HUES64 (cell line): Measurements from ENCODE around the gene ZDBF2.
"Not testable (repeated sequence)": the region's sequence is repeated elsewhere in the genome, so short reads cannot be mapped to it uniquely, and the experiment has no call there.

Experiments used
- H3K27ac ChIP-seq: 2 replicates; pipeline ENCODE4 v1.7.0; 2013; ENCODE audit warnings: low read depth, low read length, inconsistent platforms
- H3K27me3 ChIP-seq: 2 replicates; pipeline ENCODE4 v1.6.1; 2013; ENCODE audit warnings: mild to moderate bottlenecking, low read length; ENCODE audit not compliant: insufficient read depth
- H3K36me3 ChIP-seq: 2 replicates; pipeline ENCODE4 v1.6.1; 2013; ENCODE audit warnings: mild to moderate bottlenecking, low read length; ENCODE audit not compliant: insufficient read depth
- H3K4me1 ChIP-seq: 2 replicates; pipeline ENCODE4 v1.6.1; 2013; ENCODE audit warnings: mild to moderate bottlenecking, low read length, moderate library complexity; ENCODE audit not compliant: insufficient read depth
- H3K4me3 ChIP-seq: 2 replicates; pipeline ENCODE4 v1.5.1; 2013; ENCODE audit warnings: mild to moderate bottlenecking, low read length, moderate library complexity
- H3K9ac ChIP-seq: 2 replicates; pipeline ENCODE4 v1.6.1; 2013; ENCODE audit warnings: mild to moderate bottlenecking, low read depth, low read length
- H3K9me3 ChIP-seq: 2 replicates; pipeline ENCODE4 v1.6.1; 2013; ENCODE audit warnings: low read depth, low read length; ENCODE audit not compliant: insufficient read depth
- WGBS: fragments of 150-250, 120-280 bp; methylation state at CpG from one replicate; pipeline ENCODE4 v1.1.7; 2013; ENCODE audit warnings: missing lambda C conversion rate; 5-methylcytosine and 5-hydroxymethylcytosine counted together

ZDBF2 gene

DNA sequence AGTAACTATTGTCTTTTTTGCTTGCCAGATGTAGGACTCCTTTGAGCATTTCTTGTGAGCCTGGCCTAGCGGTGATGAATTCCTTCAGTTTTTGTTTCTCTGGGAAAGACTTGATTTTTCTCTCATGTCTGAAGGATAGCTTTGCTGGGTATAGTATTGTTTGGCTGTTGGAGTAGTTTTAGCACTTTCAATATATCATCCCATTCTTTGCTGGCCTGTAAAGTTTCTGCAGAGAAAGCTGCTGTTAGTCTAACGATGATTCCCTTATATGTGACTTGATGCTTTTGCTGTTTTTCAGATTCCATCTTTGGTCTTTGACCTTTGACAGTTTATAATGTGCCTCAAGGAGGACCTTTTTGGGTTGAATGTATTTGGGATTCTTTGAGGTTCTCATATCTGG, 12.7 kb downstream of the ZDBF2 start:
- Histone ChIP-seq H3K27me3 (no peaks in the 10 kb centered on the region), H3K27ac (no peak overlapping the region), H3K9ac (no peak overlapping the region), H3K9me3 (peaks cover 38% of the 10 kb centered on the region), H3K4me3 (no peak overlapping the region), H3K36me3 (peaks cover 64% of the 10 kb centered on the region), H3K4me1 (no peaks in the 10 kb centered on the region)
- WGBS, result 96% methylated on average over 2 of the region's 2 CpGs

DNA sequence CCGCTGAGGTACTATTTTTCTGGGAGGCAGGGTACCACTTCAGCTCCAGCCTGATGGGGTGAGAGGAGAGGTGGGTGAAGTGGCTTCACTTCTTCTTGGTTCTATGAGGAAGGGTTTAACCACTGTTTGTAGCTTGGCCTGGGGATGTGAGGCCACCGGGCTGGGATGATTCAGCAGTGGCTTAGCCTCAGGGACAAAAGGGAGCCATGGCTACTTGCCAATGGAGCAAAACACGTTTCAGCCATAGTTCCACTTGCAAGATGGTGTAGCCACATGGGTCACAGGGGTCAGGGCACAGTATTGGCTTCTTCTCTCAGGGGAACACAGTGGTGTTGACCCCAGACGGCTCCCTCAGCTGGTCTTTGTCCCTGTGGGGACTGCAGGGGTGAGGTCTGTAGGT, 14.9 kb downstream of the ZDBF2 start:
- 95% methylated on average over 4 of the region's 4 CpGs for WGBS
- Histone ChIP-seq H3K4me3 (no peak overlapping the region), H3K9me3 (peaks cover 32% of the 10 kb centered on the region), H3K9ac (no peak overlapping the region), H3K4me1 (no peaks in the 10 kb centered on the region), H3K36me3 (peaks cover 61% of the 10 kb centered on the region), H3K27ac (no peak overlapping the region), H3K27me3 (no peaks in the 10 kb centered on the region)

DNA sequence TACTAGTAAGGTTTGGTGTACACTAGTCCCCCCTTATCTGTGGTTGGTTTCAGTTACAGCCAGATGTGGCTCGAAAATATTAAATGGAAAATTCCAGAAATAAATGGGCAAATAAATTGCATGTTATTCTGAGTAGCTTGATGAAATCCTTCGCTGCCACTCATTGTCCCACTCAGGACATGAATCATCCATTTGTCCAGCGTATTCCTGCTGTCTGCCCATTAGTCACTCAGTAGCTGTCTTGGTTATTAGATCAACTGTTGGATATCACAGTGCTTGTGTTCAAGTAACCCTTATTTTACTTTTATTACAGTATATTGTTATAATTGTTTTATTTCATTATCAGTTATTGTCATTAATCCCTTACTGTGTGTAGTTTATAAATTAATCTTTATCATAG, 21.7 kb downstream of the ZDBF2 start:
- Histone ChIP-seq H3K27ac (no peak overlapping the region), H3K9me3 (no peaks in the 10 kb centered on the region), H3K9ac (no peak overlapping the region), H3K4me3 (no peak overlapping the region), H3K4me1 (no peaks in the 10 kb centered on the region), H3K27me3 (no peaks in the 10 kb centered on the region), H3K36me3 (peaks cover 68% of the 10 kb centered on the region)
- 95% methylated on average over 3 of the region's 3 CpGs for WGBS

DNA sequence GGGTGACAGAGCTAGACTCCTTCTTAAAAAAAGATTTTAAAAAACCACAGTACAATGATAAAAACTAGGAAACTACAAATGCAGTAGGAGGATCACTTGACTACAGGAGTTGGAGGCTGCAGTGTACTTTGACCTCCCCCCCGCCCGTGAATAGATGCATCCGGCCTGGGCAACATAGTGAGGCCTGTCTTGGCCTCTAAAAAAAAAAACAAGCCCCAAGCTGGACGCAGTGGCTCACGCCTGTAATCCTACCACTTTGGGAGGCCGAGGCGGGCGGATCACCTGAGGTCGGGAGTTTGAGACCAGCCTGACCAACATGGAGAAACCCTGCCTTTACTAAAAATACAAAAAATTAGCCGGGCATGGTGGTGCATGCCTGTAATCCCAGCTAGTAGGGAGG, 25.1 kb downstream of the ZDBF2 start:
- WGBS, result 92% methylated on average over 10 of the region's 10 CpGs
- H3K9me3 ChIP-seq, H3K4me3 ChIP-seq, H3K27me3 ChIP-seq, H3K4me1 ChIP-seq, H3K9ac ChIP-seq, H3K27ac ChIP-seq: not testable (repeated sequence)
- H3K36me3 ChIP-seq, result peaks cover 55% of the 10 kb centered on the region

DNA sequence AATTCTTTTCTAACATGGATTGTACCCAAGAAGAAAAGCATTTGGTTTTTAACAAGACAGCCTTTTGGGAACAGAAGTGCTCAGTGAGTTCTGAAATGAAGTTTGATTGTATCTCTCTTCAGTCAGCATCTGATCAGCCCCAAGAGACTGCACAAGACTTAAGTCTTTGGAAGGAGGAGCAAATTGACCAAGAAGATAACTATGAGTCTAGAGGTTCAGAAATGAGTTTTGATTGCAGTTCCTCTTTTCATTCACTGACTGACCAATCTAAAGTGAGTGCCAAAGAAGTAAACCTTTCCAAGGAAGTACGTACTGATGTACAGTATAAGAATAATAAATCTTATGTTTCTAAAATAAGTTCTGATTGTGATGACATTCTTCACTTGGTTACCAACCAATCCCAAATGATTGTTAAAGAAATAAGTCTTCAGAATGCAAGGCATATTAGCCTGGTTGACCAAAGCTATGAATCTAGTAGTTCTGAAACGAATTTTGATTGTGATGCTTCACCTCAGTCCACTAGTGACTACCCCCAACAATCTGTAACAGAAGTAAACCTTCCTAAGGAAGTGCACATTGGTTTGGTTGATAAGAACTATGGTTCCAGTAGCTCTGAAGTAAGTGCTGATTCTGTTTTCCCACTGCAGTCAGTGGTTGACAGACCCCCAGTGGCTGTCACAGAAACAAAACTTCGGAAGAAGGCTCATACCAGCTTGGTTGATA, 31.2 kb downstream of the ZDBF2 start:
- H3K9me3 ChIP-seq, result peaks cover 14% of the 10 kb centered on the region; the same call in 1 of the 2 replicates
- H3K27ac ChIP-seq, result no peak overlapping the region
- H3K9ac ChIP-seq, result no peak overlapping the region
- no peak overlapping the region for H3K4me3 ChIP-seq
- 97% methylated on average over 2 of the region's 3 CpGs for WGBS
- H3K36me3 ChIP-seq, result peaks cover 74% of the 10 kb centered on the region
- no peaks in the 10 kb centered on the region for H3K27me3 ChIP-seq
- no peaks in the 10 kb centered on the region for H3K4me1 ChIP-seq

DNA sequence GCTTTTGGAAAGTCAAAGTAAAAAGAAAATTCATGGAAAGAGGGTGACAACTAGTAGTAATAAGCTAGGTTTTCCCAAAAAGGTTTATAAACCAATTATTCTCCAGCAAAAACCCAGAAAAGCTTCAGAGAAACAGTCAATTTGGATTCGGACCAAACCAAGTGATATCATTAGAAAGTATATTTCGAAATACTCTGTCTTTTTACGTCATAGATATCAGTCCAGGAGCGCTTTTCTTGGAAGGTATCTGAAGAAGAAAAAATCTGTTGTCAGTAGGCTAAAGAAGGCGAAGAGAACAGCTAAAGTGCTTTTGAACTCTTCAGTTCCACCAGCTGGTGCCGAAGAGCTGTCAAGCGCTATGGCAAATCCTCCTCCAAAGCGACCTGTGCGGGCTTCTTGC, 36.6 kb downstream of the ZDBF2 start:
- WGBS, result 91% methylated on average over 9 of the region's 9 CpGs
- Histone ChIP-seq H3K36me3 (peaks cover 57% of the 10 kb centered on the region), H3K4me3 (no peak overlapping the region), H3K4me1 (no peaks in the 10 kb centered on the region), H3K9ac (no peak overlapping the region), H3K27me3 (no peaks in the 10 kb centered on the region), H3K9me3 (peaks cover 7% of the 10 kb centered on the region; the same call in 1 of the 2 replicates), H3K27ac (no peak overlapping the region)

DNA sequence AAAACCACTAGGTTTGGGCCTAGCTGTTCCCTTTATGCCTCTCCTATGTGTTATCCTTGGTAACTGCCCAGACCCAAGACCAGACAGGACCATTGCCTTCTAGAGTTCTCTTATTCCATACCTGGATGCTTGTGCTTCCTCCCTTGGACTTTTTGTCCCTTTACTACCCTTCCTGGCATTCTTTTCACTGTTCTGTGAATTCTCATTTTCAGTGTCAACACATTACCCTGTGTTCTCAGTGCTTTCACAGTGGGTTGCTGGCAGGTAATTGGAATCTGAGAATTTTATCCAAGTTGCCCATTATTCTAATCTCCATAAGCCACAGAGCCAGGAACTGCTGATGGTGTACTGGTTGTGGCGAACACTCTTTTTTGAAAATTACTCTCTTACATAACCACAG, 41.7 kb downstream of the ZDBF2 start:
- WGBS, result 90% methylated on average over 1 of the region's 1 CpG
- no peak overlapping the region for H3K27ac ChIP-seq
- no peaks in the 10 kb centered on the region for H3K4me1 ChIP-seq
- peaks cover 17% of the 10 kb centered on the region for H3K36me3 ChIP-seq
- H3K9me3 ChIP-seq, result peaks cover 10% of the 10 kb centered on the region
- no peaks in the 10 kb centered on the region for H3K27me3 ChIP-seq
- H3K4me3 ChIP-seq, result no peak overlapping the region
- H3K9ac ChIP-seq, result no peak overlapping the region

DNA sequence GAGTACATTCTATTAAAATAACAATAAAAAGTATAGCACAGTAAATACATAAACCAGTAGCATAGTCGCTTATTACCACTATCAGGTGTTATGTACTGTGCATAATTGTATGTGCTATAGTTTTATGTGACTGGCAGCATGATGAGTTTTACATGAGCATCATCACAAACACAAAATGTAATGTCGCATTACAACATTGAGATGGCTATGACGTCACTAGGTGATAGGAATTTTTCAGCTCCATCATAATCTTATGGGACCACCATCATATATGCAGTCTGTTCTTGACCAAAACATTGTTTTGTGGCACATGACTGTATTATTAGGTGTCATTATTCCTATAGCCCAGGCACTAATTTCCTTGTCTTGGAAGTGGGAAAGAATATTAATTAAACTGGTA, 48.6 kb downstream of the ZDBF2 start:
- no peak overlapping the region for H3K4me3 ChIP-seq
- H3K9me3 ChIP-seq, result peaks cover 10% of the 10 kb centered on the region
- no peak overlapping the region for H3K27ac ChIP-seq
- no peak overlapping the region for H3K9ac ChIP-seq
- WGBS, result 95% methylated on average over 2 of the region's 3 CpGs
- H3K36me3 ChIP-seq, result peaks cover 7% of the 10 kb centered on the region
- no peaks in the 10 kb centered on the region for H3K4me1 ChIP-seq
- no peaks in the 10 kb centered on the region for H3K27me3 ChIP-seq

DNA sequence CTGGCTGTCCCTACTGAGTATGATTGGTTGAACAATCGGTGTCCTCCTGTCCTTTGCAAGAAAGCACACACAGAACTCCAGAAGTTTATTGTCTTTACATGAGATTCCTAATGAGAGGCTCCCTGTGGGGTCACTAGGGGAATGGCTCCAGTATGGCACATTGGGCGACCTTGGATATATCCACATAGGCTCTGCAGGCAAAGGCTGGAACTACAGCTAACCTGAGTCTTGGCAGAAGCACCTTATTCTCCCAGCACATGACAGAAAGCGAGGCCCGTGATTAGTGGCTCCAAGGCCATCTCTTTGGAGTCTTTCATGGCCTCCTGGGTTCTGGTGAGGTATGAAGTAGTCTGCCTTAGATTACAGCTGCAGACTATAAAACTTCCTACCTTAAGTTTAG, 49.0 kb downstream of the ZDBF2 start:
- Histone ChIP-seq H3K9ac (no peak overlapping the region), H3K36me3 (peaks cover 4% of the 10 kb centered on the region), H3K4me3 (no peak overlapping the region), H3K4me1 (peaks cover under 1% of the 10 kb centered on the region), H3K27me3 (no peaks in the 10 kb centered on the region), H3K27ac (no peak overlapping the region), H3K9me3 (peaks cover 9% of the 10 kb centered on the region)
- WGBS, result 93% methylated on average over 4 of the region's 4 CpGs

DNA sequence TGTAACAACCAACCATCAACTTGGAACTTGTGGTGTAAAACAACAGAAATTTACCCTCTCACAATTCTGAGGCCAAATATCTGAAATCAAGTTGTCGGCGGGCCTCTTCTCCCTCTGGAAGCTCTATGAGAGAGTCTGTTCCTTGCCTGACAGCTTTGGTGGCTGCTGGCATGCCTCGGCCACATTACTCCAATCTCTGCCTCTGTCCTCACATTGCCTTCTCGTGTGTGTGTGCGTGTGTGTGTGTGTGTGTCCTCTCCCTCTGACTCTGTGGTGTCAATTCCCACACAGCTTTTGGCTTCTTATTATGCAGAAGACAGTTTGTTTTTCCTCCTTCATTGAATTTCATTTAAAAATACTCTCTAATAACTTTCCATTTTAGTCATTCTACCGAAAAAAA, 50.4 kb downstream of the ZDBF2 start:
- H3K27me3 ChIP-seq, result no peaks in the 10 kb centered on the region
- no peak overlapping the region for H3K27ac ChIP-seq
- peaks cover 13% of the 10 kb centered on the region for H3K4me1 ChIP-seq
- no peak overlapping the region for H3K9ac ChIP-seq
- no peak overlapping the region for H3K4me3 ChIP-seq
- no peaks in the 10 kb centered on the region for H3K36me3 ChIP-seq
- WGBS, result 98% methylated on average over 6 of the region's 6 CpGs
- H3K9me3 ChIP-seq, result no peaks in the 10 kb centered on the region

DNA sequence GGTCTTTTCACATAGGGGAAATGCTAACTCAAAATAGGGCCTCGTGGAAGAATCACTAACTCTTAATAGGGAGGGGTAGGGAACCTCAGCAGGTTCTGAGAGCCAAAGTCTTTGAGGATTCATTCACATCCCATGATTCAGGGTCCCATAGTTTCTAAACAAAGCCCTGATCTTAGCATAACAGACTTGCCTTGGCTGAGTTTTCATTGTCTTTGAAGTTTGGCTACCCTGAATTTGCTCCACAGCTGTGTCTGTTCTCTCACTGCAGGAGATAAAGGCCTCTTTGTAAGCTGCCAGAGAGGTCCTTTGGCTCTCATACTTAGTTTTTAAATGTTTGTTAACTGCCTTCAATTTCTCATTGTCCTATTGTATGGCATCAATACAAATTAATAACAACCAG, 54.5 kb downstream of the ZDBF2 start:
- H3K27me3 ChIP-seq, result no peaks in the 10 kb centered on the region
- H3K4me3 ChIP-seq, result no peak overlapping the region
- peak overlapping the region; percentile 67; the same call in 1 of the 2 replicates for H3K27ac ChIP-seq
- H3K36me3 ChIP-seq, result no peaks in the 10 kb centered on the region
- no peaks in the 10 kb centered on the region for H3K9me3 ChIP-seq
- peaks cover 13% of the 10 kb centered on the region for H3K4me1 ChIP-seq
- 7% methylated on average over 1 of the region's 1 CpG for WGBS
- no peak overlapping the region for H3K9ac ChIP-seq

DNA sequence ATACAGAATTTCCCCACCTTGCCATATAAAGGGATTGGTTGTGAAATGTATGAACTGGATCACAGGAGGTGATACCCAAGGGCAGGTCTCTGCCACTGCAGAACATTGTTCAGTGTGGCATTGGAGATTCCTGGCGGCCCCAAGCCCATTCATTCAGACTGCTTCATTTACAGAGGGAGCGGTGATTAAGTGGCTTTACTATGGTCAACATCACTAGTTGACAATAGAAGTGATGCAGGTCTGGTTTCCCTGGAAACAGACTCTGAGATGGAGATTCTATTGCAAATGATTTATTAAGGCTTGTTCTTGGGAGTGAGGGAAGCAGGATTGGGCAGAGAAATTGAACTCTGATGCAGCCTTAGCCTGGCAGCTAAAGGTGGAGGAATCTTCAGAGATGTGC, 62.4 kb downstream of the ZDBF2 start:
- Histone ChIP-seq H3K4me1 (no peaks in the 10 kb centered on the region), H3K9me3 (no peaks in the 10 kb centered on the region), H3K27me3 (no peaks in the 10 kb centered on the region), H3K4me3 (no peak overlapping the region), H3K36me3 (no peaks in the 10 kb centered on the region), H3K9ac (no peak overlapping the region), H3K27ac (no peak overlapping the region)
- 94% methylated on average over 2 of the region's 2 CpGs for WGBS
